CD14-positive monocyte (primary cell): ENCODE data around the gene STIL. TPM values are rescaled to one million over a fixed set of nuclear protein-coding genes. Genes with fewer than 3 reads are reported as not detected.

Experiments used
- DNase-seq, 3 donors: peaks; one replicate each; pipeline ENCODE4 v3.0.0-alpha.2; 2011 to 2022
- H2AFZ ChIP-seq: 2 replicates; pipeline ENCODE4 v1.6.0; 2012; ENCODE audit warnings: mild to moderate bottlenecking, low read depth, low read length, inconsistent platforms; ENCODE audit not compliant: insufficient read depth, poor library complexity, severe bottlenecking
- H3K27ac ChIP-seq, 2 donors: 1 replicate in 1 of 2; 2 replicates in 1 of 2; pipeline ENCODE4 v1.5.1; 2012 to 2013; ENCODE audit warnings: low read length in 2 of 2, control low read depth in 1 of 2, inconsistent platforms in 1 of 2, low read depth in 1 of 2, mild to moderate bottlenecking in 1 of 2
- H3K27me3 ChIP-seq, 2 donors: one replicate each; pipeline versions ENCODE4 v1.6.0 to v1.6.1; 2011 to 2013; ENCODE audit warnings: low read length in 2 of 2; ENCODE audit not compliant: control insufficient read depth in 2 of 2, insufficient read depth in 2 of 2
- H3K36me3 ChIP-seq, 2 donors: replicated peaks in 1 of 2; 1 replicate in 1 of 2; 2 replicates in 1 of 2; pipeline versions ENCODE4 v1.5.1 to v1.6.1; 2012 to 2013; ENCODE audit warnings: low read length in 2 of 2, control low read depth in 1 of 2, inconsistent platforms in 1 of 2, mild to moderate bottlenecking in 1 of 2; ENCODE audit not compliant: insufficient read depth in 2 of 2, control insufficient read depth in 1 of 2
- H3K4me1 ChIP-seq, 2 donors: 1 replicate in 1 of 2; 2 replicates in 1 of 2; pipeline versions ENCODE4 v1.5.1 to v1.6.1; 2012 to 2013; ENCODE audit warnings: low read length in 2 of 2, control low read depth in 1 of 2, inconsistent platforms in 1 of 2, mild to moderate bottlenecking in 1 of 2, moderate library complexity in 1 of 2; ENCODE audit not compliant: insufficient read depth in 2 of 2, control insufficient read depth in 1 of 2
- H3K4me2 ChIP-seq: replicated peaks from 2 replicates; pipeline ENCODE3; 2012; ENCODE audit warnings: low read length, moderate library complexity, mild to moderate bottlenecking; ENCODE audit not compliant: poor library complexity, severe bottlenecking; ENCODE audit errors: extremely low read depth
- H3K4me3 ChIP-seq, 3 experiments: fragments of 200-600 bp in 1 of 3; sonication (generic) in 1 of 3; replicated peaks in 1 of 3; 1 replicate in 2 of 3; 2 replicates in 1 of 3; pipeline ENCODE4 v1.5.1; 2011 to 2013; ENCODE audit warnings: low read length in 3 of 3, mild to moderate bottlenecking in 3 of 3, control low read depth in 2 of 3, low read depth in 2 of 3, inconsistent platforms in 1 of 3, moderate library complexity in 1 of 3
- H3K79me2 ChIP-seq: 2 replicates; pipeline ENCODE4 v1.6.0; 2012; ENCODE audit warnings: mild to moderate bottlenecking, control low read depth, inconsistent platforms, low read length, moderate library complexity; ENCODE audit not compliant: insufficient read depth
- H3K9ac ChIP-seq: 2 replicates; pipeline ENCODE4 v1.6.0; 2017; ENCODE audit warnings: low read length, mild to moderate bottlenecking; ENCODE audit not compliant: insufficient read depth, poor library complexity, severe bottlenecking
- H3K9me3 ChIP-seq, 2 donors: replicated peaks in 1 of 2; 1 replicate in 1 of 2; 2 replicates in 1 of 2; pipeline versions ENCODE4 v1.5.1 to v1.6.1; 2012 to 2013; ENCODE audit warnings: low read length in 2 of 2, control low read depth in 1 of 2; ENCODE audit not compliant: control insufficient read depth in 1 of 2, insufficient read depth in 1 of 2
- H4K20me1 ChIP-seq: 2 replicates; pipeline ENCODE4 v1.6.0; 2012; ENCODE audit warnings: mild to moderate bottlenecking, low read length, control low read depth, moderate library complexity; ENCODE audit not compliant: insufficient read depth
- H3K27ac Mint-ChIP-seq, 7 donors: one replicate each; pipeline ENCODE4 v1.8.0; 2020; ENCODE audit warnings: mild to moderate bottlenecking in 7 of 7, mixed read lengths in 7 of 7, moderate library complexity in 6 of 7, inconsistent platforms in 2 of 7
- H3K27me3 Mint-ChIP-seq, 3 donors: one replicate each; pipeline ENCODE4 v1.8.0; 2021 to 2022; ENCODE audit warnings: low read depth in 3 of 3, mild to moderate bottlenecking in 3 of 3, mixed read lengths in 3 of 3, moderate library complexity in 3 of 3, inconsistent platforms in 1 of 3
- H3K36me3 Mint-ChIP-seq, 2 donors: one replicate each; pipeline ENCODE4 v1.8.0; 2020; ENCODE audit warnings: mixed read lengths in 2 of 2, inconsistent platforms in 1 of 2, mild to moderate bottlenecking in 1 of 2
- H3K4me1 Mint-ChIP-seq: one replicate; pipeline ENCODE4 v1.8.0; 2020; ENCODE audit warnings: mild to moderate bottlenecking, mixed read lengths
- H3K4me3 Mint-ChIP-seq, 2 donors: one replicate each; pipeline ENCODE4 v1.8.0; 2020; ENCODE audit warnings: mild to moderate bottlenecking in 2 of 2, mixed read lengths in 2 of 2, moderate library complexity in 1 of 2
- H3K9me3 Mint-ChIP-seq, 7 donors: one replicate each; pipeline ENCODE4 v1.8.0; 2020 to 2022; ENCODE audit warnings: mixed read lengths in 7 of 7, mild to moderate bottlenecking in 6 of 7, moderate library complexity in 6 of 7, inconsistent platforms in 2 of 7
- WGBS: methylation state at CpG from one replicate; pipeline ENCODE4 v1.1.5; 2013; ENCODE audit warnings: missing lambda C conversion rate; ENCODE audit not compliant: insufficient coverage; 5-methylcytosine and 5-hydroxymethylcytosine counted together
- intact Hi-C, 2 donors: fragments of 100-400 bp; cut with micrococcal nuclease; formaldehyde crosslinking; loops; one replicate each; pipeline versions ENCODE4 v1.15.0 to v1.15.1; 2023
- polyA plus RNA-seq, 3 donors: library from polyadenylated mRNA; depleted of rRNA in 1 of 3; unstranded in 2 of 3; stranded (reverse) in 1 of 3; fragments of 300-500 nt in 2 of 3; fragments of >200 nt in 1 of 3; fragmentation: Illumina TruSeq in 2 of 3; gene quantifications; 1 replicate in 2 of 3; 2 replicates in 1 of 3; pipeline ENCODE4 v1.2.3, GENCODE V29; 2012 to 2021
- TF ChIP-seq, protein P1 (sequence below): fragments of 200-600 bp; IDR thresholded peaks from one replicate; pipeline ENCODE4 v1.8.0; 2022; ENCODE audit warnings: antibody characterized with exemption, mild to moderate bottlenecking

The STIL gene
- polyA plus RNA-seq, 3 donors = 0.16 to 0.31 (median 0.27) TPM

DNA sequence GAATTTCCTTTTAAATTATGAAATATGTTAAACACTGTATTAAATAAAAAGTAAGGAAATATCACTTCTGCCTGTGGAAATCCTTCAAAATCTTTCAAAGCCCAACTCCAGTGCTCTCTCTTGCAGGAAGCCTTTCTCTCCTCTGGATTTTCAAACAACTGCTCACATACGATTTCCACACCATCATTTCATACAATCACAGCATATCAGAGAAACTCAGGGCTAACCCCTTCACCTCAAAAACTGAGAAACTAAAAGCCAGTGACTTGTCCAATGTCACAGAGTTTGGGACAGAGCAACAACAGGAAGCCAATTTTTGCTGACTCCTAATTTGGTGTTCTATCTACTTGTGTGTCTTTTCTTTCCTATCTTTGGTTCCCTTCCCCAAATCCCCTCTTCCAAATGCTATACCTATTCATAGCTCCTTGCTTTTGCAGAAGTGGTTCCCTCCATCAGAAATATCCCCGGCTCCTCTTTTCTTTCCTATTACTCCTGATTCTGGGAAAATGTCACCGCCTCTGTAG is 69.5 kb downstream of the STIL start:
- Histone ChIP-seq H3K9me3 (no peaks in the 10 kb centered on the region), H3K9ac (no peak overlapping the region), H3K27me3 (peaks cover 0 to under 1% of the 10 kb centered on the region in 2 donors), H4K20me1 (no peaks in the 10 kb centered on the region), H3K4me2 (no peak overlapping the region), H3K27ac (no peak overlapping the region), H3K4me3 (no peak overlapping the region), H3K4me1 (no peaks in the 10 kb centered on the region), H3K79me2 (no peaks in the 10 kb centered on the region), H2AFZ (no peak overlapping the region), H3K36me3 (no peaks in the 10 kb centered on the region)
- no peaks in the 10 kb centered on the region for H3K4me1 Mint-ChIP-seq
- TF ChIP-seq, protein P1, sequence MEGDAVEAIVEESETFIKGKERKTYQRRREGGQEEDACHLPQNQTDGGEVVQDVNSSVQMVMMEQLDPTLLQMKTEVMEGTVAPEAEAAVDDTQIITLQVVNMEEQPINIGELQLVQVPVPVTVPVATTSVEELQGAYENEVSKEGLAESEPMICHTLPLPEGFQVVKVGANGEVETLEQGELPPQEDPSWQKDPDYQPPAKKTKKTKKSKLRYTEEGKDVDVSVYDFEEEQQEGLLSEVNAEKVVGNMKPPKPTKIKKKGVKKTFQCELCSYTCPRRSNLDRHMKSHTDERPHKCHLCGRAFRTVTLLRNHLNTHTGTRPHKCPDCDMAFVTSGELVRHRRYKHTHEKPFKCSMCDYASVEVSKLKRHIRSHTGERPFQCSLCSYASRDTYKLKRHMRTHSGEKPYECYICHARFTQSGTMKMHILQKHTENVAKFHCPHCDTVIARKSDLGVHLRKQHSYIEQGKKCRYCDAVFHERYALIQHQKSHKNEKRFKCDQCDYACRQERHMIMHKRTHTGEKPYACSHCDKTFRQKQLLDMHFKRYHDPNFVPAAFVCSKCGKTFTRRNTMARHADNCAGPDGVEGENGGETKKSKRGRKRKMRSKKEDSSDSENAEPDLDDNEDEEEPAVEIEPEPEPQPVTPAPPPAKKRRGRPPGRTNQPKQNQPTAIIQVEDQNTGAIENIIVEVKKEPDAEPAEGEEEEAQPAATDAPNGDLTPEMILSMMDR = no peak
- H3K36me3 Mint-ChIP-seq = peaks cover 3 to 6% of the 10 kb centered on the region in 2 donors
- no peak overlapping the region for H3K4me3 Mint-ChIP-seq
- 83% methylated on average over 1 of the region's 3 CpGs for WGBS
- no peak for DNase-seq
- peaks cover 5 to 22% (median 10%) of the 10 kb centered on the region in 3 donors for H3K27me3 Mint-ChIP-seq
- no peaks in the 10 kb centered on the region for H3K9me3 Mint-ChIP-seq
- intact Hi-C loops = no loop called here
- no peak overlapping the region for H3K27ac Mint-ChIP-seq

DNA sequence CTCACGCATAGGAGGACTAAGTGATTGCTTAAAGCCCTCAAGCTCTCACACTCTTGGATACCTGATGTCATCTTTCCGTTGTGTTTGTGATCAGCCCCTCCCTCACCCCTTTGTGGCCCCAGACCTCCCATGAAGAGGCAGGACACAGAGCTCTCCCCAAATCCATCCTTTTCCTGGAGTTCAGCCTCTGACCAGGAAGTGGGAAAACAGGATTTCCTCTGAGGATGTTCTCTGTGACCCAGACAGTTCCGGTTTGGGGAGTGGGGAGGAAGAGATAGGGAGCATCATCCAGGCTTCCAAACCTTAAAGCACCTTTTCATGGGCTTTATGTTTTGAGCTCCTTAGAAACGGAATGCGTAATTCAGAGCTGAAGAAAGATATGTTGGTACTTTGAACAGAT is 70.0 kb downstream of the STIL start:
- Histone ChIP-seq H4K20me1 (no peaks in the 10 kb centered on the region), H3K4me2 (no peak overlapping the region), H3K27ac (no peak overlapping the region), H3K36me3 (no peaks in the 10 kb centered on the region), H3K79me2 (no peaks in the 10 kb centered on the region), H3K9ac (no peak overlapping the region), H3K4me1 (no peaks in the 10 kb centered on the region), H2AFZ (no peak overlapping the region), H3K4me3 (no peak overlapping the region), H3K27me3 (peaks cover 0 to 3% of the 10 kb centered on the region in 2 donors), H3K9me3 (no peaks in the 10 kb centered on the region)
- no peak overlapping the region for H3K4me3 Mint-ChIP-seq
- H3K27ac Mint-ChIP-seq = no peak overlapping the region
- WGBS = no CpG with 5 or more reads among the region's 5 CpGs
- no peak for DNase-seq
- peaks cover 1% of the 10 kb centered on the region in 2 donors for H3K36me3 Mint-ChIP-seq
- H3K4me1 Mint-ChIP-seq = no peaks in the 10 kb centered on the region
- intact Hi-C loops = no loop called here
- no peaks in the 10 kb centered on the region for H3K9me3 Mint-ChIP-seq
- TF ChIP-seq, protein P1 = no peak
- H3K27me3 Mint-ChIP-seq = peaks cover 9 to 22% (median 14%) of the 10 kb centered on the region in 3 donors
